ENCODE results near the gene NKD2. TPM values are rescaled to one million over a fixed set of nuclear protein-coding genes. Genes with fewer than 3 reads are reported as not detected.

The NKD2 gene
- total and polyA plus RNA-seq, 2 experiments from 2014 or later = not detected

- no peaks in the 10 kb centered on the region; the same call in 1 of the 2 replicates for H3K4me1 ChIP-seq (ENCODE audit: insufficient read depth)
- H3K27me3 ChIP-seq (replicated peaks; ENCODE audit: insufficient read depth) = peaks cover 18% of the 10 kb centered on the region
- H3K4me2 ChIP-seq (ENCODE audit: unreplicated experiment) = no peak overlapping the region
- in situ Hi-C loops (cut with MboI) = no loop called here
- no peaks in the 10 kb centered on the region for H3K36me3 ChIP-seq (ENCODE audit: low read depth)
- no peak overlapping the region for H3K4me3 ChIP-seq
- no peak for TF ChIP-seq EZH2phosphoT487 (IDR thresholded peaks at IDR 0.05; ENCODE audit: insufficient read depth, low read depth)
- TF ChIP-seq EZH2 (IDR thresholded peaks at IDR 0.05; ENCODE audit: insufficient read depth, poor library complexity, severe bottlenecking) = no peak
- WGBS, 2 experiments (ENCODE audit: low coverage in 1 of 2, low lambda C conversion rate in 2 of 2, missing lambda C conversion rate in 2 of 2) = 43 to 59% methylated on average over 4 of the region's 4 CpGs
- no peaks in the 10 kb centered on the region for H3K9me2 ChIP-seq (ENCODE audit: insufficient read depth)
- H3F3A ChIP-seq (ENCODE audit: insufficient read depth) = no peaks in the 10 kb centered on the region
- H4K20me1 ChIP-seq (ENCODE audit: insufficient read depth) = no peaks in the 10 kb centered on the region
- H3K9ac ChIP-seq = no peak overlapping the region
- H3K27ac ChIP-seq = no peak overlapping the region
- H3K9me3 ChIP-seq (ENCODE audit: low read depth) = no peaks in the 10 kb centered on the region
- H2AFZ ChIP-seq = no peak overlapping the region
- no peak for DNase-seq
- no peaks in the 10 kb centered on the region for H3K79me2 ChIP-seq (ENCODE audit: insufficient read depth)
Measured at GRCh38 chr5:995318-995717, 13.3 kb upstream of the NKD2 start.

GRCh38 chr5:997001-997474, 11.6 kb upstream of the NKD2 start:
- no peaks in the 10 kb centered on the region for H3F3A ChIP-seq (ENCODE audit: insufficient read depth)
- in situ Hi-C loops (cut with MboI) = no loop called here
- no peaks in the 10 kb centered on the region for H3K9me3 ChIP-seq (ENCODE audit: low read depth)
- H2AFZ ChIP-seq = no peak overlapping the region
- TF ChIP-seq EZH2 (IDR thresholded peaks at IDR 0.05; ENCODE audit: insufficient read depth, poor library complexity, severe bottlenecking) (no peak), EZH2phosphoT487 (IDR thresholded peaks at IDR 0.05; ENCODE audit: insufficient read depth, low read depth) (no peak)
- H3K4me1 ChIP-seq (ENCODE audit: insufficient read depth) = no peaks in the 10 kb centered on the region; the same call in 1 of the 2 replicates
- DNase-seq = peak; percentile 17
- H3K27me3 ChIP-seq (replicated peaks; ENCODE audit: insufficient read depth) = peaks cover 11% of the 10 kb centered on the region
- H3K79me2 ChIP-seq (ENCODE audit: insufficient read depth) = no peaks in the 10 kb centered on the region
- H3K4me3 ChIP-seq = no peak overlapping the region
- 26 to 35% methylated on average over 4 of the region's 4 CpGs for WGBS, 2 experiments (ENCODE audit: low coverage in 1 of 2, low lambda C conversion rate in 2 of 2, missing lambda C conversion rate in 2 of 2)
- H3K36me3 ChIP-seq (ENCODE audit: low read depth) = no peaks in the 10 kb centered on the region
- H3K27ac ChIP-seq = no peak overlapping the region
- no peak overlapping the region for H3K9ac ChIP-seq
- H3K4me2 ChIP-seq (ENCODE audit: unreplicated experiment) = no peak overlapping the region
- no peaks in the 10 kb centered on the region for H4K20me1 ChIP-seq (ENCODE audit: insufficient read depth)
- H3K9me2 ChIP-seq (ENCODE audit: insufficient read depth) = no peaks in the 10 kb centered on the region

- Histone ChIP-seq H3K4me2 (ENCODE audit: unreplicated experiment) (no peak overlapping the region), H3K36me3 (ENCODE audit: low read depth) (no peaks in the 10 kb centered on the region), H2AFZ (no peak overlapping the region), H3K4me1 (ENCODE audit: insufficient read depth) (no peaks in the 10 kb centered on the region; the same call in 1 of the 2 replicates), H3K27ac (no peak overlapping the region), H3K9ac (no peak overlapping the region), H3F3A (ENCODE audit: insufficient read depth) (no peaks in the 10 kb centered on the region), H3K9me2 (ENCODE audit: insufficient read depth) (no peaks in the 10 kb centered on the region), H4K20me1 (ENCODE audit: insufficient read depth) (no peaks in the 10 kb centered on the region), H3K9me3 (ENCODE audit: low read depth) (no peaks in the 10 kb centered on the region), H3K27me3 (replicated peaks; ENCODE audit: insufficient read depth) (peaks cover 11% of the 10 kb centered on the region), H3K4me3 (no peak overlapping the region), H3K79me2 (ENCODE audit: insufficient read depth) (no peaks in the 10 kb centered on the region)
- in situ Hi-C loops (cut with MboI) = no loop called here
- 58 to 72% methylated on average over 6 of the region's 6 CpGs for WGBS, 2 experiments (ENCODE audit: low coverage in 1 of 2, low lambda C conversion rate in 2 of 2, missing lambda C conversion rate in 2 of 2)
- TF ChIP-seq EZH2phosphoT487 (IDR thresholded peaks at IDR 0.05; ENCODE audit: insufficient read depth, low read depth) = no peak
- no peak for TF ChIP-seq EZH2 (IDR thresholded peaks at IDR 0.05; ENCODE audit: insufficient read depth, poor library complexity, severe bottlenecking)
- DNase-seq = no peak
Measured at GRCh38 chr5:997711-998110, 10.9 kb upstream of the NKD2 start.

- TF ChIP-seq EZH2phosphoT487 (IDR thresholded peaks at IDR 0.05; ENCODE audit: insufficient read depth, low read depth) (no peak), EZH2 (IDR thresholded peaks at IDR 0.05; ENCODE audit: insufficient read depth, poor library complexity, severe bottlenecking) (no peak)
- in situ Hi-C loops (cut with MboI) = no loop called here
Measured at GRCh38 chr5:998246-999031, 10.2 kb upstream of the NKD2 start.

More at GRCh38 chr5:998246-999031, 10.2 kb upstream of the NKD2 start:
- Histone ChIP-seq H3K9me3 (ENCODE audit: low read depth) (no peaks in the 10 kb centered on the region), H3K36me3 (ENCODE audit: low read depth) (no peaks in the 10 kb centered on the region), H3K4me2 (ENCODE audit: unreplicated experiment) (no peak overlapping the region), H3K4me3 (no peak overlapping the region), H2AFZ (no peak overlapping the region), H3F3A (ENCODE audit: insufficient read depth) (no peaks in the 10 kb centered on the region), H3K79me2 (ENCODE audit: insufficient read depth) (no peaks in the 10 kb centered on the region), H3K9ac (no peak overlapping the region), H4K20me1 (ENCODE audit: insufficient read depth) (no peaks in the 10 kb centered on the region), H3K27me3 (replicated peaks; ENCODE audit: insufficient read depth) (peaks cover 11% of the 10 kb centered on the region), H3K4me1 (ENCODE audit: insufficient read depth) (no peaks in the 10 kb centered on the region; the same call in 1 of the 2 replicates), H3K27ac (no peak overlapping the region), H3K9me2 (ENCODE audit: insufficient read depth) (no peaks in the 10 kb centered on the region)
- 46 to 52% methylated on average over 11 to 12 of the region's 12 CpGs for WGBS, 2 experiments (ENCODE audit: low coverage in 1 of 2, low lambda C conversion rate in 2 of 2, missing lambda C conversion rate in 2 of 2)
- DNase-seq = no peak
